Measurements from ENCODE around the gene INTS3.

The INTS3 gene, protein sequence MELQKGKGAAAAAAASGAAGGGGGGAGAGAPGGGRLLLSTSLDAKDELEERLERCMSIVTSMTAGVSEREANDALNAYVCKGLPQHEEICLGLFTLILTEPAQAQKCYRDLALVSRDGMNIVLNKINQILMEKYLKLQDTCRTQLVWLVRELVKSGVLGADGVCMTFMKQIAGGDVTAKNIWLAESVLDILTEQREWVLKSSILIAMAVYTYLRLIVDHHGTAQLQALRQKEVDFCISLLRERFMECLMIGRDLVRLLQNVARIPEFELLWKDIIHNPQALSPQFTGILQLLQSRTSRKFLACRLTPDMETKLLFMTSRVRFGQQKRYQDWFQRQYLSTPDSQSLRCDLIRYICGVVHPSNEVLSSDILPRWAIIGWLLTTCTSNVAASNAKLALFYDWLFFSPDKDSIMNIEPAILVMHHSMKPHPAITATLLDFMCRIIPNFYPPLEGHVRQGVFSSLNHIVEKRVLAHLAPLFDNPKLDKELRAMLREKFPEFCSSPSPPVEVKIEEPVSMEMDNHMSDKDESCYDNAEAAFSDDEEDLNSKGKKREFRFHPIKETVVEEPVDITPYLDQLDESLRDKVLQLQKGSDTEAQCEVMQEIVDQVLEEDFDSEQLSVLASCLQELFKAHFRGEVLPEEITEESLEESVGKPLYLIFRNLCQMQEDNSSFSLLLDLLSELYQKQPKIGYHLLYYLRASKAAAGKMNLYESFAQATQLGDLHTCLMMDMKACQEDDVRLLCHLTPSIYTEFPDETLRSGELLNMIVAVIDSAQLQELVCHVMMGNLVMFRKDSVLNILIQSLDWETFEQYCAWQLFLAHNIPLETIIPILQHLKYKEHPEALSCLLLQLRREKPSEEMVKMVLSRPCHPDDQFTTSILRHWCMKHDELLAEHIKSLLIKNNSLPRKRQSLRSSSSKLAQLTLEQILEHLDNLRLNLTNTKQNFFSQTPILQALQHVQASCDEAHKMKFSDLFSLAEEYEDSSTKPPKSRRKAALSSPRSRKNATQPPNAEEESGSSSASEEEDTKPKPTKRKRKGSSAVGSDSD

DNA sequence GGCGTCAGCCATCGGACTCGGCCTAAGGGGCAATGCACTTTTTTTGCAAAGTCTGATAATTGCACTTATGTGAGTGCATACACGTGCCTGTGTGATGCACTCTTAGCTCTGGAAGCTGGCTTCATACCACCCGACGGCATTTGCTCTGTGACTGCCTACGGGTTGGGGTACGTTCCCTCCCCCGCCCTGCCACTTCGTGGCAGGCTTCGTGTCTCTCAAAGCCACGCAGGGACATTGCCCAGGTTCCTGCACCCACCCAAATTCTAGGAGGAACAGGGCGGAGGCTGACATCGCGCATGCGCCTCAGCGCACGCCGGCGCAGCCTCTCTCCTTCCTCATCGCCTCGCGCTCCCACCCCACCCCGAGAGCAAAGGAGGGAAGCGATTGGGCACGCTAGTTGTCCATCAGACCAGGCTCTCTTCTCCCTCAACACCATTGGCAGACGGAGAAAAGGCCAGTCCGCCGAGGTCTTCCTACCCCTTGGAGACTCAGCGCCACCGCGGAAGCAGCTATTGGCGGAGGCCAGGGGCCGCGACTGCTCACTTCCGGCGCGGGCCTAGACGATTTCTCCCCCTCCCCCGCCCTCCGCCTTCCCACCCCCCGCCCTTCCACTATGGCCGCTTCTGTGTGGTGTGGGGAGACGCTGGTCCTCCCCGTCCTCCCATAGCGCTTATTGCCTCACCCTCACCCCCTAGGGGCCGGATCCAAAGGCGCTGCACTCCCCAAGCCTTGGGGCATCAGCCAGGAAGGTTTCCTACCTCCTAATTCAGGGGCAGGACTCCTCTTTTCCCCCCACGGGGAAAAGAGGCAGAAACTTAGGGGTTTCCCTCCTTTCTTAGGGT is at the start of gene INTS3:
INTS3 (plus strand) TSS at position 588 of the 842 bp plus-strand sequence. CDS start 585 bp downstream, outside the sequence.
- DNase-seq (ENCODE audit: low read depth, low spot score), result peak; percentile 100

DNA sequence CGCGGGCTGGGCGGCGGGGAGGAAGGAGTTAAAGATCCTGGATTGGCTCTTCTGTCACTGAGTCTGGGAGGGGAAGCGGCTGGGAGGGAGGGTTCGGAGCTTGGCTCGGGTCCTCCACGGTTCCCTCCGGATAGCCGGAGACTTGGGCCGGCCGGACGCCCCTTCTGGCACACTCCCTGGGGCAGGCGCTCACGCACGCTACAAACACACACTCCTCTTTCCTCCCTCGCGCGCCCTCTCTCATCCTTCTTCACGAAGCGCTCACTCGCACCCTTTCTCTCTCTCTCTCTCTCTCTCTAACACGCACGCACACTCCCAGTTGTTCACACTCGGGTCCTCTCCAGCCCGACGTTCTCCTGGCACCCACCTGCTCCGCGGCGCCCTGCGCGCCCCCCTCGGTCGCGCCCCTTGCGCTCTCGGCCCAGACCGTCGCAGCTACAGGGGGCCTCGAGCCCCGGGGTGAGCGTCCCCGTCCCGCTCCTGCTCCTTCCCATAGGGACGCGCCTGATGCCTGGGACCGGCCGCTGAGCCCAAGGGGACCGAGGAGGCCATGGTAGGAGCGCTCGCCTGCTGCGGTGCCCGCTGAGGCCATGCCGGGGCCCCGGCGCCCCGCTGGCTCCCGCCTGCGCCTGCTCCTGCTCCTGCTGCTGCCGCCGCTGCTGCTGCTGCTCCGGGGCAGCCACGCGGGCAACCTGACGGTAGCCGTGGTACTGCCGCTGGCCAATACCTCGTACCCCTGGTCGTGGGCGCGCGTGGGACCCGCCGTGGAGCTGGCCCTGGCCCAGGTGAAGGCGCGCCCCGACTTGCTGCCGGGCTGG is 49.1 kb upstream of the INTS3 start, which contains the start of gene NPR1:
NPR1 (plus strand) TSS at position 170 of the 818 bp plus-strand sequence; CDS start at position 591, 421 bp downstream.
- DNase-seq (ENCODE audit: low read depth, low spot score), result no peak

DNA sequence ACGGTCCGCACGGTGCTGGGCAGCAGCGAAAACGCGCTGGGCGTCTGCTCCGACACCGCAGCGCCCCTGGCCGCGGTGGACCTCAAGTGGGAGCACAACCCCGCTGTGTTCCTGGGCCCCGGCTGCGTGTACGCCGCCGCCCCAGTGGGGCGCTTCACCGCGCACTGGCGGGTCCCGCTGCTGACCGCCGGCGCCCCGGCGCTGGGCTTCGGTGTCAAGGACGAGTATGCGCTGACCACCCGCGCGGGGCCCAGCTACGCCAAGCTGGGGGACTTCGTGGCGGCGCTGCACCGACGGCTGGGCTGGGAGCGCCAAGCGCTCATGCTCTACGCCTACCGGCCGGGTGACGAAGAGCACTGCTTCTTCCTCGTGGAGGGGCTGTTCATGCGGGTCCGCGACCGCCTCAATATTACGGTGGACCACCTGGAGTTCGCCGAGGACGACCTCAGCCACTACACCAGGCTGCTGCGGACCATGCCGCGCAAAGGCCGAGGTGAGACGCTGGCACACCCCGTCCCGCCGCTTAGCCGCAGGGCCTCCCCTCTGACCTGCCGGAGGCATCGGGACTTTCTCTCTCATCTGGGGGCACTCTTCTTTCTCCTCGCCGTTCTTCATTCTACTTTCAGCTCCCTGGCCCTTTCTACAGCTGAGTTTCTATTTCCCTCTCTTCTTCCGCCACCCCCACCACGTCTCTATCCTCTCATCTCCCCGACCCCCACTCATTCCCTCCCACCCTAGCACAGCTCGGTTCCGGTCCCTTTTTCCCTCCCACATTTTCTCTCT is 48.3 kb upstream of the INTS3 start:
- DNase-seq (ENCODE audit: low read depth, low spot score), result no peak

DNA sequence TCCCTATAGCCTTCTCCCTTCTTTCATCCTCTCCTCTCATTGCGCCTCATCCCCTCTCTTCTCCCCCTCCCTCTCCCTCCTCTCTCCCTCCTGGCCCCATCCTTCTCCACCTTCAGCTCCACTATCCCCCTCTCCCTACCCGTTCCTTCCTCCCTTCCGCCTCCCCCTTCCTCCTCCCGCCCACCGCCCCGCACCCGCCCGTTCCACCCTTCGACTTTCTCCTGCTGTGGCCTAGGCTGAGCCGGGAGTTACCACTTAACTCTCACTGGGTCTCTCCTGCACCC is 47.8 kb upstream of the INTS3 start:
- no peak for DNase-seq (ENCODE audit: low read depth, low spot score)

DNA sequence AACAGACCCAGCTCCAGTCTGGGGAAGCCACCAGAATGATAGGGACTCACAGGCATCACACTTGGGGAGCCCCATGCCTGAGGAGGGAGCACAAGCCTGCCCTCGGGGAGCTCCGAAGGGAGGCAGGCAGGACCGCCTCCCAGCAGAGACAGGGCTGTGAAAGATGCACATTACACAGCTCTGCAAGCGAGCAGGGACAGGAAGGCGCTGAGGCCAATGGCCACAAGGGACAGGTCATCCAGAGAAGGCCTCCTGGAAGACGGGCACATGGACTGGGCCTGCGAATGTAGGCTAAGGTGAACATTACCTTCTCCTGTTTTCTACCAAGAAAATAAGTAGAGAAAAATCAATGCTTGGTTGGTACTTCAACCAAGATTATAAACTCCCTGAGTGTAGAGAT is 45.1 kb upstream of the INTS3 start:
- no peak for DNase-seq (ENCODE audit: low read depth, low spot score)

DNA sequence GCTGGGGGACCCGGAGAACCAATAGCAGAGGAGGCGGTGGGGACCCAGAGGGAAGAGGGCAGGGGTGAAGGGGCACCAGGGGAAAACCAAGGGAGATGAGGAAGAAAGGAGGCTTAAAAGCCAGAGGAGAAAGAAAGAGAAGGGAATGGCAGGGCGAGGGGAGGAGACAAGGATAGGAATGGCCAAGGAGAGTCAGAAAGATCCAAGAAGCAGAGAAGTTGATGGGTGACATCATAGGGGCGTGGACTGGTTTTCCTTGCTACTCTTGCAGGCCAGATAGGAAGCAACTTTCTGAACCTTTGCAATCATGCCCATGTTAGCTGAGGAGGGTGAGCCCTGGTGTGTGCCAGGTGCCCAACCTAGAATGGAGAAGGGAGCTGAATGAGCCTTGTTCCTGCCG is 44.0 kb upstream of the INTS3 start:
- DNase-seq (ENCODE audit: low read depth, low spot score), result no peak

DNA sequence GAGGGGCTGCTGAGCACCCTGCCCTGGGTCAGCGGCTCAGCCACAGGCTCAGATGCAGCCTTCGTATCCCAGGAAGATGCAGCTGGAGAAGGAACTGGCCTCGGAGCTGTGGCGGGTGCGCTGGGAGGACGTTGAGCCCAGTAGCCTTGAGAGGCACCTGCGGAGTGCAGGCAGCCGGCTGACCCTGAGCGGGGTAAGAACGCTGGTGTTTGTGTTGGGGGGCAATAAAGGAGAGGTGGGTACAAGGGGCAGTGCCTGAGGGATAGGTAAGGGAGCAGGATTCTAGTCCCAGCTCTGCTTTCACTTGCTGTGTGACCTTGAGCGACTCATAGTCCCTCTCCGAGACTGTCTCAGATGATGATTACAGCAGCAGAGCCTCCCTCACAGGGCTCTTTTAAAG is 43.0 kb upstream of the INTS3 start:
- no peak for DNase-seq (ENCODE audit: low read depth, low spot score)

DNA sequence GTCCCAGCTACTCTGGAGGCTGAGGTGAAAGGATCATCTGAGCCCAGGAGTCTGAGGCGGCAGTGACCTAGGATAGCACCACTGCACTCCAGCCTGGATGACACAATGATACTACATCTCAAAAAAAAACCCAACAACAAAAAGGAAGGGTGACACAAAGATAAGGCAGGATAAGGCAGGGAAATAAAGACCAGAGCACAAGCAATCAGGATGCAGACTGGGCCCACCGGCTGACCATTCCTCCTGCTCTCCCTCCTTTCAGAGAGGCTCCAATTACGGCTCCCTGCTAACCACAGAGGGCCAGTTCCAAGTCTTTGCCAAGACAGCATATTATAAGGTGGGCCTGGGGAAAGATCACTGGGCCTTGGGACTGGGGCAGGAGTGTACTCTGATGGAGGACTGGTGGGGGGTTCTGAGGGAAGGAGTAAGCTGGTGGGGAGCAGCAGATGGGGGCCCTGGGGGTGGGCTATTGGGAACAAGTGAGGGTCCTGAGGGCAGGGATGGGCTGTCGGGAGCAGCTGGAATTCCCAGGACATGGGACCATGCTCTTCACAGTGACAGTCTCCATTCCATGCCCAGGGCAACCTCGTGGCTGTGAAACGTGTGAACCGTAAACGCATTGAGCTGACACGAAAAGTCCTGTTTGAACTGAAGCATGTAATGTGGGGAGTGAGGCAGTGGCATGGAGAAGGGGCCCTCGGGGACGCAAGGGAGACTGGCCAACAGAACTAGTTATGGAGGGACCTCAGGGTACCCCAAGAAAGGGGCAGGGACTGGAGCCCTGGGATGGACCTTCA is 42.1 kb upstream of the INTS3 start:
- no peak for DNase-seq (ENCODE audit: low read depth, low spot score)

DNA sequence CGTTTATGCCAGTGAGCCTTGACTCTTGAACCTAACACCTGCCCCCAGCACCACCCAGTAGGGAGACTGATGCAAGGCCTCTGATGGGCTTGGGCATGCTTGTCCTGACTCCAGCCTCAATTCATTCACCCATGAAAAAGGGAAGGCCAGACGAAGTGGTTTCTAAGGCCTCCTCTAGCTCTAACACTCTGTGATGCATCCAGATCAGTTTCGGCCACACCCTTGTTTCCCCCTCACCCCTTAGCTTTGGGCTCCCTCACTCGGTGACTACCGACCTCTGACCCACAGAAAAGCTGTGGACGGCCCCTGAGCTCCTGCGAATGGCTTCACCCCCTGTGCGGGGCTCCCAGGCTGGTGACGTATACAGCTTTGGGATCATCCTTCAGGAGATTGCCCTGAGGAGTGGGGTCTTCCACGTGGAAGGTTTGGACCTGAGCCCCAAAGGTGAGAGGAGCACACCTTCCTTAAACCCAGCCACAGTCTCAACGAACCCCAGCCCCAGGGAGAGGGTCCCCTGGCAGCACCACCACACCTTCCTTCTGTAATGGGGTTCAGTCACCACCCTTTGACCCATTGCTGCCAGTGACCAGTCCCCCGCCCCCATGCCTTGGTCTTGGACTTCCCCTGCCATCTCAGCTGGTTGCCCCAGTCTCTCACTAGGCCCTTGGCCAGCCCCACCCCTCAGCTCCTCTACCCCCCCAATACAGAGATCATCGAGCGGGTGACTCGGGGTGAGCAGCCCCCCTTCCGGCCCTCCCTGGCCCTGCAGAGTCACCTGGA is 40.3 kb upstream of the INTS3 start:
- no peak for DNase-seq (ENCODE audit: low read depth, low spot score)

DNA sequence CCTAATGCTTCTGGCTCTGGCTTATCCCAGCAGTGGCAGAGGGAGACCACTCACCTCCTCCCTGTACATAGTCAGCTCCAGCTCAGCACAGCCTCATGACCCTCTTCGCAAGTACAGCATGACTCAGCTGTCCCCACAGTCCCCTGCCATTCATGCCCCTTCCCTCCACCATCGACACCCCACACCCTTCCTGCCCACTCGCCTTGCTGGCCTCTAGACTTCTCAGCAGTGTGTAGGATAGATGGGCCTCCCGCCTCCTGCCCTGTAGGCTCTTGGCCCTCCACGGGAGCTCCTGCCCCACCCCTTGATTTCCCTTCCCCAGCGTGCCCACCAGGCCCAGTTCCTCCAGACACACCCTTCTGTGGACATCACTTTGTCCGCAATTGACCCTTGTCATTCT is 39.6 kb upstream of the INTS3 start:
- no peak for DNase-seq (ENCODE audit: low read depth, low spot score)

DNA sequence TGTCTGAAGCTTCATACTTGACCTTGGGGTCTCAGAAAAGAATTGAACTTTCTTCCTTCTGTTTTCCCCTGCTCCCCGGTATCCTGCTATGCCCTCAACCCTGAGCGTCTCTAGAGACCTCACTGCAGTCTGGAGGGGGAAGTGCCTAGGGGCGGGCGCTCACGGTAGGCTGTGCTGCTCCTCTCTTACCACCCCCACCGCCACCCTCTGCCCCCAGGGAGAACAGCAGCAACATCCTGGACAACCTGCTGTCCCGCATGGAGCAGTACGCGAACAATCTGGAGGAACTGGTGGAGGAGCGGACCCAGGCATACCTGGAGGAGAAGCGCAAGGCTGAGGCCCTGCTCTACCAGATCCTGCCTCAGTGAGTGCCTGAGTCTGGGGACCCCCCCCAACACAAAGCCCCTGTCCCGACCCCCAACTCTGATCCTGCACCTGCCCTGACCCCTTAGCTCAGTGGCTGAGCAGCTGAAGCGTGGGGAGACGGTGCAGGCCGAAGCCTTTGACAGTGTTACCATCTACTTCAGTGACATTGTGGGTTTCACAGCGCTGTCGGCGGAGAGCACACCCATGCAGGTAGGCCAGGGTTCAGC is 39.0 kb upstream of the INTS3 start:
- no peak for DNase-seq (ENCODE audit: low read depth, low spot score)

DNA sequence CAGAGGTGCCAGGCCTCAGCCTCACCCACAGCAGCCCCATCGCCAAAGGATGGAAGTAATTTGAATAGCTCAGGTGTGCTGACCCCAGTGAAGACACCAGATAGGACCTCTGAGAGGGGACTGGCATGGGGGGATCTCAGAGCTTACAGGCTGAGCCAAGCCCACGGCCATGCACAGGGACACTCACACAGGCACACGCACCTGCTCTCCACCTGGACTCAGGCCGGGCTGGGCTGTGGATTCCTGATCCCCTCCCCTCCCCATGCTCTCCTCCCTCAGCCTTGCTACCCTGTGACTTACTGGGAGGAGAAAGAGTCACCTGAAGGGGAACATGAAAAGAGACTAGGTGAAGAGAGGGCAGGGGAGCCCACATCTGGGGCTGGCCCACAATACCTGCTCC is 34.4 kb upstream of the INTS3 start:
- DNase-seq (ENCODE audit: low read depth, low spot score), result no peak

DNA sequence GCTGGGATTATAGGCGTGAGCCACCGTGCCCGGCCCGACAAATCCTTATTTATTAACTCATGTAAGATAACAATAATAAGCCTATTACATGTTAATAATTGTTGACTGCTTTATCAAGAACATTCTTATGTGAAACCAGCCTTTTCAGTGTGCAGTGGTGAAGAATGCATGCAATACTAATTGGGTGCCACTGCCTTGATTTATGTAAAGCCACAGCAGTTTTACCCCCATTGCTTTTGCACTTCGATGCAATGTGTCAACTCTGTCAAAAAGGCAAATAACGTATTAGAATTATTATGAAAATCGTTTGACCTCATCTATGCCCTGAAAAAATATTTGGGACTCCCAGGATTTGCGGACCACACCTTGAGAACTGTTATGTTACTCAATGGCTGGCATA is 31.1 kb upstream of the INTS3 start:
- no peak for DNase-seq (ENCODE audit: low read depth, low spot score)

DNA sequence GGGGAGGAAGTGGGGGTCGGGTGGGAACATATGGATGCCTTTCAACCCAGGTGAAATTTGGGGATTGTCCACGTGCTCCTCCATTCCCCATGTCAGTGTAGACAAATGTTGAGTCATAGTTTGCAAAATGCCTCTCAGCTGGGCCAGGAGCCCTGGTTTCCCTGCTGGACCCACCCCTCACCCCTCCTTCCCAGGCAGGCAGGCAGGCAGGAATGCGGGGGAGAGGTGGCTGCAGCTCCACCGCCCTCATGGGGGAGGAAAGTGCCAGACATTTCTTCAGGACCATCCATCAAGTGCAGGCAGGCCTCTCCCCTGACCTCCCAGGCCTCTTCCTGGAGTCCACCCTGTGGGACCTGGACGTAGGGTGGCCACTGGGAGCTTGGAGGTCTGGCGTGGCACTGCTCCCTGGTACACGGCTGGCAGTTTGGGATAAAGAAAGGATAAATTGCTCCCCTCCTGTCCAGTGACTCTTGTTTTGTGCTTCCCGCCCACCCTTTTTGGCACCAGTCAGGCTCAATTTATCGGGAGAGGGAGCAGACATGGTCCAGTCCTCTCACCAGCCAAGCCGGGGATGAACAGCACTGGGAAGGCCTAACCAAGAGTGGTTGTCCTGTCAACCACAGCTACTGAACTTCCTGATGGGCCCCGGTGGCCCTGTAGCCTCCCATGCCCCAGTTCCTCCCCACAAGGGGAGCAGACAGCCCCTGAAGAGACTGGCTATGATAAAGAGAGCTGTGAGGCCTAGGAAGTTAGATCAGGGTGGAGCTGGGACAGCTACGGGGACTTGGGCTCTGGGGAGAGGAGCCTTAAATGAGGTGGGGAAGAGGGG is 30.4 kb upstream of the INTS3 start:
- no peak for DNase-seq (ENCODE audit: low read depth, low spot score)

DNA sequence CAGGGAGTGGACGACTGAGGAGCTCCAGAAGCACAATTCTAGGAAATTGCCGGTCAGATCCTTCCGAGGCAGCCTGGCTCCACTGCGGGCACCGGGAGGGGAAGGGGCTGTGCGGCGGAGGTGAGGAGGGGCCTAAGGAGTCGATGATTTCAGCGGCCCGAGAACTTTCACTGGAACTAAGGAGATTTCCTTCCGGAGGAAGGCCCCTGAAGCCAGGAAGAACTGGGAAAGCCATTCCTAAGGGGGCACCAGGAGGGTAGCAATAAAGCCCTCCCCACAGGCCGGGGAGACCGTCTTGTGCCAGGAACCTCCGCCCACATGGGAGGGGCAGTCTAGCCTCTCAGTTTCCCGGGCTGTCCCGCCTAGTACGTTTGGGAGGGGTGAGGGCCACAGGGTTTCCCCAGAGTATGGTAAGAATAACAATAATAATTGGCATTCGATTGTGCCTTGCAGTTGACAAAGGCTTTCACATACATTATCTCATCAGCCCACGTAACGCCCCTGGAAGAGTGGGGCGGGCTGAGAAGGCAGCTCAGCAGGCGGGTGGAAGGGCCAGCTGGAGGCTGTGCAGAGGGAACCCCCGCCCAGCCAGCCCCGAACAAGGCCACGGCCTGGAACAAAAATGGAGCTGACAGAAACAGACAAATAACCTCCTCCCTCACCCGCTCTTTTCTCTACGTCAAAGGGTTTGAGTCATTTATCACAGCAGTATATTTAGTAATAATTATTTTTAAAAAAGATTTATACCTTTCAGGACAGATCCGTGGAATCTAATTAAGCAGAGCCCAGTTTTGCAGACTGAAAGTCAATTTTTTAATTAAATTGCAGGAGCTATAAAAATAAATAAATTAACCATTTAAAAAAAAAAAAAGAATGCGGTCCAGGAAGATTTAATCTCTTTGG is 29.6 kb upstream of the INTS3 start:
- DNase-seq (ENCODE audit: low read depth, low spot score), result no peak
